ENCODE results near the gene SLC34A3.
A peak's percentile ranks its signal among the peaks of the same experiment; 100 is the strongest.

Gene SLC34A3

GRCh38 chr9:137217276-137218211, 13.2 kb upstream of the SLC34A3 start:
- DNase-seq (ENCODE audit: low spot score) = peak; percentile 77

- DNase-seq (ENCODE audit: low spot score) = no peak
Observed at GRCh38 chr9:137218212-137218753, 12.4 kb upstream of the SLC34A3 start.

GRCh38 chr9:137218754-137219271, 11.9 kb upstream of the SLC34A3 start:
- DNase-seq (ENCODE audit: low spot score) = peak; percentile 75

GRCh38 chr9:137219757-137220316, 10.9 kb upstream of the SLC34A3 start:
- no peak for DNase-seq (ENCODE audit: low spot score)

GRCh38 chr9:137220317-137221094, 10.2 kb upstream of the SLC34A3 start:
- DNase-seq (ENCODE audit: low spot score) = no peak

GRCh38 chr9:137221095-137221505, 9.6 kb upstream of the SLC34A3 start:
- DNase-seq (ENCODE audit: low spot score) = no peak

- no peak for DNase-seq (ENCODE audit: low spot score)
Observed at GRCh38 chr9:137221506-137222111, 9.1 kb upstream of the SLC34A3 start.

GRCh38 chr9:137222190-137223077, 8.3 kb upstream of the SLC34A3 start, which contains the start of gene RNF208:
Gene RNF208 (minus strand): TSS chr9:137222240. CDS start chr9:137221212, 1,028 bp downstream.
- DNase-seq (ENCODE audit: low spot score) = no peak

- peak; percentile 100 for DNase-seq (ENCODE audit: low spot score)
Observed at GRCh38 chr9:137223078-137223970, 7.4 kb upstream of the SLC34A3 start.

- no peak for DNase-seq (ENCODE audit: low spot score)
Observed at GRCh38 chr9:137224830-137225694, 5.6 kb upstream of the SLC34A3 start, which contains the start of gene CYSRT1. Gene CYSRT1 (plus strand): TSS chr9:137225174. CDS start chr9:137225622, 448 bp downstream.

- DNase-seq (ENCODE audit: low spot score) = no peak
Observed at GRCh38 chr9:137225699-137226331, 4.9 kb upstream of the SLC34A3 start.

- no peak for DNase-seq (ENCODE audit: low spot score)
Observed at GRCh38 chr9:137226338-137227053, 4.2 kb upstream of the SLC34A3 start.

- DNase-seq (ENCODE audit: low spot score) = peak; percentile 86
Observed at GRCh38 chr9:137227054-137227852, 3.4 kb upstream of the SLC34A3 start, which contains the start of gene RNF224. Gene RNF224 (plus strand): TSS chr9:137227502. CDS start chr9:137228336, 834 bp downstream.

- no peak for DNase-seq (ENCODE audit: low spot score)
Observed at GRCh38 chr9:137227853-137228505, 2.7 kb upstream of the SLC34A3 start.

- DNase-seq (ENCODE audit: low spot score) = no peak
Observed at GRCh38 chr9:137228506-137228967, 2.2 kb upstream of the SLC34A3 start.

All from AG08396 (cell line).